Mesenchymal stem cell (in vitro differentiated cells and primary cell): ENCODE data around the gene ARMC2.

ENCODE experiments used
- DNase-seq: peaks from one replicate; pipeline ENCODE4 v3.0.0-alpha.2; 2013
- H2AFZ ChIP-seq: one replicate; pipeline ENCODE4 v1.6.1; 2013; ENCODE audit warnings: low read depth, mild to moderate bottlenecking, control low read depth, inconsistent platforms, low read length, moderate library complexity
- H2AK5ac ChIP-seq: 2 replicates; pipeline ENCODE4 v1.6.1; 2013; ENCODE audit warnings: low read length, moderate library complexity, mild to moderate bottlenecking, inconsistent platforms; ENCODE audit not compliant: severe bottlenecking
- H2BK120ac ChIP-seq: one replicate; pipeline ENCODE4 v1.6.1; 2013; ENCODE audit warnings: low read depth, mild to moderate bottlenecking, inconsistent platforms, low read length, moderate library complexity
- H2BK12ac ChIP-seq, 2 experiments: one replicate each; pipeline ENCODE4 v1.6.1; 2013; ENCODE audit warnings: inconsistent platforms in 2 of 2, low read length in 2 of 2, mild to moderate bottlenecking in 2 of 2, moderate library complexity in 2 of 2, control low read depth in 1 of 2
- H2BK15ac ChIP-seq: one replicate; pipeline ENCODE4 v1.6.1; 2013; ENCODE audit warnings: mild to moderate bottlenecking, low read depth, inconsistent platforms; ENCODE audit not compliant: poor library complexity, severe bottlenecking
- H2BK5ac ChIP-seq: 2 replicates; pipeline ENCODE4 v1.6.1; 2013; ENCODE audit warnings: low read depth, mild to moderate bottlenecking, low read length, control low read depth, inconsistent platforms; ENCODE audit not compliant: poor library complexity, severe bottlenecking
- H3K14ac ChIP-seq, 2 experiments: one replicate each; pipeline ENCODE4 v1.6.1; 2013; ENCODE audit warnings: inconsistent platforms in 2 of 2, low read length in 2 of 2, control low read depth in 1 of 2, mild to moderate bottlenecking in 1 of 2, moderate library complexity in 1 of 2
- H3K18ac ChIP-seq, 2 experiments: one replicate each; pipeline ENCODE4 v1.6.1; 2013; ENCODE audit warnings: inconsistent platforms in 2 of 2, low read length in 2 of 2, control low read depth in 1 of 2, low read depth in 1 of 2, mild to moderate bottlenecking in 1 of 2
- H3K23ac ChIP-seq, 2 experiments: one replicate each; pipeline ENCODE4 v1.6.1; 2013; ENCODE audit warnings: inconsistent platforms in 2 of 2, low read length in 2 of 2, mild to moderate bottlenecking in 2 of 2, moderate library complexity in 2 of 2, control low read depth in 1 of 2
- H3K27ac ChIP-seq: 2 replicates; pipeline ENCODE4 v1.5.1; 2013; ENCODE audit warnings: mild to moderate bottlenecking, moderate library complexity, low read length, control low read depth, inconsistent platforms; ENCODE audit not compliant: poor library complexity, severe bottlenecking
- H3K27me3 ChIP-seq, 2 experiments: 2 replicates each; pipeline versions ENCODE4 v1.6.1 to v1.7.0; 2013; ENCODE audit warnings: low read length in 2 of 2, mild to moderate bottlenecking in 2 of 2, moderate library complexity in 2 of 2, control low read depth in 1 of 2, inconsistent platforms in 1 of 2; ENCODE audit not compliant: control insufficient read depth in 1 of 2, insufficient read depth in 1 of 2
- H3K36me3 ChIP-seq, 2 experiments: 2 replicates each; pipeline versions ENCODE4 v1.6.1 to v1.7.0; 2013; ENCODE audit warnings: low read length in 2 of 2, control low read depth in 1 of 2, inconsistent platforms in 1 of 2, low read depth in 1 of 2, mild to moderate bottlenecking in 1 of 2; ENCODE audit not compliant: insufficient read depth in 2 of 2, control insufficient read depth in 1 of 2
- H3K4ac ChIP-seq, 2 experiments: one replicate each; pipeline ENCODE4 v1.6.1; 2013; ENCODE audit warnings: inconsistent platforms in 2 of 2, low read length in 2 of 2, mild to moderate bottlenecking in 2 of 2, moderate library complexity in 2 of 2, control low read depth in 1 of 2, low read depth in 1 of 2
- H3K4me1 ChIP-seq: 2 replicates; pipeline ENCODE4 v1.6.1; 2013; ENCODE audit warnings: low read depth, low read length, control low read depth; ENCODE audit not compliant: control insufficient read depth, insufficient read depth
- H3K4me2 ChIP-seq: 2 replicates; pipeline ENCODE4 v1.6.1; 2013; ENCODE audit warnings: low read length, mild to moderate bottlenecking, inconsistent platforms; ENCODE audit not compliant: poor library complexity, severe bottlenecking
- H3K4me3 ChIP-seq, 2 experiments: 2 replicates each; pipeline versions ENCODE4 v1.5.1 to v1.7.0; 2013; ENCODE audit warnings: low read length in 2 of 2, mild to moderate bottlenecking in 2 of 2, control low read depth in 1 of 2, low read depth in 1 of 2; ENCODE audit not compliant: insufficient read depth in 1 of 2
- H3K79me1 ChIP-seq: replicated peaks from 2 replicates; pipeline ENCODE4 v1.6.1; 2013; ENCODE audit warnings: mild to moderate bottlenecking, control low read depth, low read length, inconsistent platforms; ENCODE audit not compliant: poor library complexity, severe bottlenecking
- H3K9ac ChIP-seq: 2 replicates; pipeline ENCODE4 v1.7.0; 2013; ENCODE audit warnings: mild to moderate bottlenecking, low read length, moderate library complexity
- H3K9me3 ChIP-seq: 2 replicates; pipeline ENCODE4 v1.7.0; 2013; ENCODE audit warnings: mild to moderate bottlenecking, low read length; ENCODE audit not compliant: control insufficient read depth
- H4K8ac ChIP-seq: one replicate; pipeline ENCODE4 v1.6.1; 2013; ENCODE audit warnings: inconsistent platforms, mild to moderate bottlenecking, low read length, moderate library complexity
- H4K91ac ChIP-seq: one replicate; pipeline ENCODE4 v1.6.1; 2013; ENCODE audit warnings: mild to moderate bottlenecking, low read length, inconsistent platforms
- WGBS: methylation state at CpG from one replicate; pipeline ENCODE4 v1.1.7; 2013; ENCODE audit warnings: mixed read lengths; 5-methylcytosine and 5-hydroxymethylcytosine counted together

The ARMC2 gene

DNA sequence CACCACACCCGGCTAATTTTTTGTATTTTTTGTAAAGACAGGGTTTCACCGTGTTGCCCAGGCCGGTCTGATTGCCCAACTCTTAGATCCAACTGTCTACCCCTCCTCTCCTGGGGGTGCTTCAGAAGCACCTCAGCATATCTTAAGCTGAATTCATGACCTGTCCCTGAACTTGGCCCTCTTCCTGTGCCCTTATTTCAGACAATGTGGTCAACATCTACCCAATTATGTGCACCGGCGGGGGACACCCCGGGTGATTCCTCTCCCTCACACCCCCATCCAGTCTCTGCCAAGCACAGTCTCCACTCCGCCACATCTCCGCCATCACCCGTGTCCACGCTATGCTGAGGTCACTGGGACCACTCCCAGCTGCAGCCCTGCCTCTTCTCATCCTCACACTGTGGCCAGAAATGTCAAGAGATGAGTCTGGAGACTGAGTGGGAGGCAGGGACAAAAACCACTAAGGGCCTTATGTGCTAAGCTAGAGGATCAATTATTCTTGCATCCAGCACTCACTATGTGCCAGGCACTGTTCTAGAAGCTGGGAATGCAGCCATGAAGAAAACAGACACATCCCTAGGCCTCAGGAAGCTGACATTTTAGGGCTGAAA lies 111.9 kb downstream of the ARMC2 start:
- Histone ChIP-seq H3K4me3 (no peak overlapping the region), H3K79me1 (no peaks in the 10 kb centered on the region), H3K18ac (no peak overlapping the region), H4K91ac (no peak overlapping the region), H3K9ac (no peak overlapping the region), H2AFZ (no peak overlapping the region), H3K4me1 (no peaks in the 10 kb centered on the region), H2BK5ac (no peak overlapping the region), H2BK12ac (no peak overlapping the region), H3K27ac (no peak overlapping the region), H2BK120ac (no peak overlapping the region), H3K4ac (no peak overlapping the region), H2BK15ac (no peak overlapping the region), H3K14ac (no peak overlapping the region), H3K9me3 (no peaks in the 10 kb centered on the region), H2AK5ac (no peak overlapping the region), H4K8ac (no peak overlapping the region), H3K23ac (no peak overlapping the region), H3K4me2 (no peak overlapping the region), H3K27me3 (no peaks in the 10 kb centered on the region), H3K36me3 (no peaks in the 10 kb centered on the region)
- DNase-seq = no peak
- WGBS = 96% methylated on average over 10 of the region's 10 CpGs

DNA sequence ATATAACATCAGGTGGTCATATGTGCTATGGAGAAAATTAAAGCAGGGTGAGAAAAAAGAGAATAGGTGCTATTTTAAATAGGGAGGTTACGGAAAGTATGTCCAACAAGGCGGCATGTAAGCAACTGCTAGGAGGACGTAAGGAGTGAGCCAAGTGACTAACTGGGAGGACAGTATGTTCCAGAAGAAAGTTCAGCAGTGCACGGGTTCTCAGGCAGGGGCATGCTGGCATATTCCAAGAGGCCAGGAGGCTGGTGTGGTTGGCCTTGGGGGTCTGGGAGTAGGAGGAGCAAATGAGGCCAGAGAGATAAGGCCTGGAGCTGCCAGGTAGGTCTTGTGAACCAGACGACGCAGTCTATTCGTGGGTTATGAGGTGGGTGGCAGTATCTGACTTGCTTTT lies 112.4 kb downstream of the ARMC2 start:
- 92% methylated on average over 7 of the region's 7 CpGs for WGBS
- Histone ChIP-seq H2BK5ac (no peak overlapping the region), H3K27me3 (no peaks in the 10 kb centered on the region), H4K91ac (no peak overlapping the region), H3K23ac (no peak overlapping the region), H3K27ac (no peak overlapping the region), H3K4me1 (no peaks in the 10 kb centered on the region), H3K14ac (no peak overlapping the region), H3K9me3 (no peaks in the 10 kb centered on the region), H3K18ac (no peak overlapping the region), H2AFZ (no peak overlapping the region), H3K36me3 (no peaks in the 10 kb centered on the region), H2BK12ac (no peak overlapping the region), H3K4me3 (no peak overlapping the region), H2AK5ac (no peak overlapping the region), H4K8ac (no peak overlapping the region), H2BK120ac (no peak overlapping the region), H3K79me1 (no peaks in the 10 kb centered on the region), H3K9ac (no peak overlapping the region), H3K4me2 (no peak overlapping the region), H3K4ac (no peak overlapping the region), H2BK15ac (no peak overlapping the region)
- DNase-seq = no peak

DNA sequence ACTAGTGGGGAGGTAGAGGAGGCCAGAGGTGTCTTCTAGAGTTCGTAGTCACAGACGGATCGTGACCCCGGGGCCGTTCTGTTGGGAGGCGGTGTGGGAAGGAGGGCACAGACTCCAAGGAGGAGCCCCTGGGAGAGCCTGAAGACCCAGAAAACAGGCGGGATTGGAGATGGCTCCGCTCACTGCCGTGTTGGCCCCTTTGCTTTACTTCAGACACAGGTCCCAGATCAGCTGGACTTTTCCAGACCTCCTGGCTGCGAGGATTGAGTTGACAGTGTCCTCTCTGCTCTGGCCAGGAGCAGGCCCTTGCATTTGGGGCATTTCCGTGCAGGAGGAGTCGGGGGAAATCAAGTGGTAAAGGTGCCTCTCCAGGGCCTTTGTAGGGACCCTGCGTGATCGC lies 112.9 kb downstream of the ARMC2 start:
- Histone ChIP-seq H2AK5ac (no peak overlapping the region), H4K8ac (no peak overlapping the region), H3K4ac (no peak overlapping the region), H3K4me3 (no peak overlapping the region), H3K4me2 (no peak overlapping the region), H3K9me3 (no peaks in the 10 kb centered on the region), H3K23ac (no peak overlapping the region), H3K79me1 (no peaks in the 10 kb centered on the region), H2BK5ac (no peak overlapping the region), H3K27ac (no peak overlapping the region), H3K14ac (no peak overlapping the region), H2BK15ac (no peak overlapping the region), H4K91ac (no peak overlapping the region), H2AFZ (no peak overlapping the region), H3K18ac (no peak overlapping the region), H2BK12ac (no peak overlapping the region), H3K4me1 (no peaks in the 10 kb centered on the region), H3K36me3 (no peaks in the 10 kb centered on the region), H2BK120ac (no peak overlapping the region), H3K9ac (peak overlapping the region; percentile 69), H3K27me3 (no peaks in the 10 kb centered on the region)
- 94% methylated on average over 14 of the region's 14 CpGs for WGBS
- DNase-seq = no peak

DNA sequence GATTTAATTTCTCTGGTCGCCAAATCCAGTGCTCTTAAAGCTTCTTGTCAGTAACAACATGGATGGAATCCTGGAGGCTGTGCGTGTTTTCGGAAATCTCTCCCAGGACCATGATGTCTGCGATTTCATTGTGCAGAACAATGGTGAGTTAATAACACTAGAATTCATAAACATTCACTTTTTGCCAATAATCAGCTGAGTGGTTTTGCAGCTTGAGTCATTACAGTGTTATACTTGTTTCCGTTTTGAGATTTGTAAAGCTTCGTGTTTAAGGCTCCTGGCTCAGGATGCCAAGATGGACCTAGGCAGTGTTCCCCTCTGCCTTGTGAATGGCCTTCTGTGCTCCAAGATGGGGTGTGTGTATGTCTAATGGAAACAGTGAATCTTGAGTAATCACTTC lies 113.8 kb downstream of the ARMC2 start:
- Histone ChIP-seq H4K8ac (no peak overlapping the region), H3K4ac (no peak overlapping the region), H3K23ac (no peak overlapping the region), H2BK5ac (no peak overlapping the region), H3K18ac (no peak overlapping the region), H2AFZ (no peak overlapping the region), H3K79me1 (no peaks in the 10 kb centered on the region), H2BK120ac (no peak overlapping the region), H4K91ac (no peak overlapping the region), H3K4me2 (no peak overlapping the region), H2BK12ac (no peak overlapping the region), H3K27ac (no peak overlapping the region), H3K4me3 (no peak overlapping the region), H3K9me3 (no peaks in the 10 kb centered on the region), H3K36me3 (no peaks in the 10 kb centered on the region), H3K27me3 (no peaks in the 10 kb centered on the region), H2BK15ac (no peak overlapping the region), H2AK5ac (no peak overlapping the region), H3K14ac (no peak overlapping the region), H3K9ac (peak overlapping the region; percentile 69), H3K4me1 (peaks cover 3% of the 10 kb centered on the region)
- no peak for DNase-seq
- 92% methylated on average over 3 of the region's 6 CpGs for WGBS
